NCI-H187 (cell line): ENCODE results near the gene NLGN2.

Experiments used
- DNase-seq, 2 experiments: peaks; one replicate each; lab custom pipeline; 2025; lab: John Stamatoyannopoulos, UW

Gene NLGN2

DNA sequence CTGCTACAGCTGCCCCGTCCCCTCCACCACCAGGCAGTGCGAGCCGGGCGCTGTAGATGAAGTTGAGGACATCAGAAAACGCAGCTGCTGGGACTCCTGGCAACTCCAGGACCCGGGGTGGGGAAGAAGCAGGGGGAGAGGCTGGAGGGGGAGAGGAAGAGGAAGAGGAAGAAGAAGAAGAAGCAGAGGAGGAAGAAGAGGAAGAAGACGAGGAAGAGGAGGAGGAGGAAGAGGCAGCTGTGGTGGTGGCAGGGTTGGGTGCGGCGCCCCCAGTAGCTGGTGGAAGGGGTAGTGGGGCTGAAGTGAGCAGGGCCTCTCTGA, 58.6 kb downstream of the NLGN2 start:
- DNase-seq, result no peak

DNA sequence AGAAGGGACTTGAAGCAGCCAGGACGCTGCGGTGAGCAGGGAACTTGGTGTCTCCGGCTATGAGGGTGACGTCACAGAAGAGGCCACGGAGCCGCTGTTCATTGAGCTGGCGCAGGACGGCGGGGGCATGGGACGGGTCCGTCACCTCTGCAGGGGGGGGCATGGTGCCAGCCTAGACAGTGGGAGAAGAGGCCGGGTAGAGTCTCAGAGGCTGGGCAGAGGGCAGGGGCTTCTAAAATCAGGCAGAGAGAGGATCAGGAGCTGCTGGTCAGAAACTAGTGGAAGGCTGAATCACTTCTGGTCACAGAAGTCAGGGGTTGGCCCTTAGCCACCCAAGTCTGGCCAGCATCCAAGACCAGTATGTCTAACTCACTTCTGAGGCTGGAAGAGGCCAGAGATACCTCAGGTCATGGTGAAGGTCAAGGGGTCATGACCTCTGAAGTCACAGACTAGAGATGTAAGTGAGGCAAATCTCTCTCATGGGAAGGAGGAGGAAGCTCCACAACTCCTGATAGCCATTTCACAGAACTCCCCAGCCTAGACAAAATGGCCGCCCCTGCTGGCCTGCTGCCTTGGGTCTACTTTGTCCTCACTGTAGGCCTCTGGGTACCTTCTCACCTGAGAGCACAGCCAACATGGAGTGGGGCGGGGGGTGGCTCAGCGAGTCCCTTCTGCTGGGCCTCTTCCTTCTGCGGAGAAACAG, 59.1 kb downstream of the NLGN2 start:
- no peak for DNase-seq

DNA sequence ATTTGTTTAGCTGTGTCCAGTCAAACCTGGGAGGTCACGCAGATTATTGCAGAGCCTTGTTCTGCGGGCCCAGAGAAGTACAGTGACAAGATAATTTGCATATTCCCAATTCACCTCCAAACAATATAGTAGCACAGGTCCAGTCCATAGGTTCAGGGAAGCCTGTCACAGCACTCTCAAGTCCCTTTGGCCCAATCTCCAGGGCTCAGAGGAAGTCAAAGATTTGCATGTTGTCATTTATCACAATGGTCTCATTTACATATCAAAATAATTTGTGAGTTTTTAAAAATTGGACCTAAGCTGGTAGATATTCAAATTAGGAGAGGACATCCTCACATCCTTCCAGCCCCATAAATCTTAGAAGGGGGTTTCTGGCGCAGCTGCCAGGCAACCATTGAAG, 59.9 kb downstream of the NLGN2 start:
- DNase-seq, result no peak

DNA sequence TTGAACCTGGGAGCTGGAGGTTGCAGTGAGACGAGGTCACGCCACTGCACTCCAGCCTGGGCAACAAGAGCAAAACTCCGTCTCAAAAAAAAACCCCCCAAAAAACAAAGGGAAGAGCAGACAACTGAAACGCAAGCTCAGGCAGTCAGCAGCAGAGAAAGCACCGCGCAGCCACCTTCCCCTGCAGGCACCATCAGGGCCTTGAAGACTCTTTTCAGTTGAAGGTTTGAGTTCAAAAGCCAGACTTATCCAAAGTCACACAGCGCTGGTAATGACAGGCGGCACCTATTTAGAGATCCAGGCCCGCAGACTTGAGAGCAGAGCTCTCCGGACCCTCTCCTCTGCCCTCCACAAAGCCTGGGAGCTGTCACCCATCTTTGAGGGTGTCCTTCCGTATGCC, 60.6 kb downstream of the NLGN2 start:
- no peak for DNase-seq

DNA sequence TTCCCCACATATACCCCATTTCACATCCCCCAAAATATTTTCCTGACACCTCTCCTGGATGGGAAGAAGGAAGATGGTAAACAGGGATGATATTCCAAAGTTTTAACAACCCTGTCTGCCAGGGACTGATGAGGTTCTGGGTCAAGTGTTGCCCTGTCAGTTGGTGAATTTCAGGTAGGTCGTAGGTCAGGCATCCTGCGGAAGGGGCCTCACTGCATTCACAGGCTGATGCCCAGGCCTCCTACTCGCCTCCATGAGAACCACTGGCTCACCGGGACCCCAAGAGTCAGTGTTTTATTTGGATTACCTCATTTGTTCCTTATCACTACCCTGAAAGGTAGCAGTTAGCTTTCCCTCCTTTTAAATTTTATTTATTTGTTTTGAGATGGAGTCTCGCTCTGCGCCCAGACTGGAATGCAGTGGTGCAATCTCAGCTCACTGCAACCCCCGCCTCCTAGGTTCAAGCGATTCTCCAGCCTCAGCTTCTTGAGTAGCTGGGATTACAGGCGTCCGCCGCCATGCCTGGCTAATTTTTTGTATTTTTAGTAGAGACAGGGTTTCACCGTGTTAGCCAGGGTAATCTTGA, 61.3 kb downstream of the NLGN2 start:
- no peak for DNase-seq
